Esophagus squamous epithelium (tissue), 5 donors: ENCODE data around the gene OR10A7. TPM values are rescaled to one million over a fixed set of nuclear protein-coding genes. Genes with fewer than 3 reads are reported as not detected.

Experiments used
- DNase-seq: peaks from one replicate; lab custom pipeline; 2025; lab: John Stamatoyannopoulos, UW
- H3K27ac ChIP-seq, 4 donors: fragments of 200-600 bp; sonication (generic); one replicate each; pipeline ENCODE4 v1.5.1; 2016 to 2019; ENCODE audit warnings: mild to moderate bottlenecking in 1 of 4
- H3K27me3 ChIP-seq, 4 donors: fragments of 200-600 bp; sonication (generic); 1 replicate in 3 of 4; 2 replicates in 1 of 4; pipeline versions ENCODE4 v1.5.1 to v1.6.0; 2017 to 2021; ENCODE audit warnings: antibody characterized with exemption in 1 of 4
- H3K36me3 ChIP-seq, 3 donors: fragments of 200-600 bp; sonication (generic); one replicate each; pipeline ENCODE4 v1.5.1; 2016 to 2019
- H3K4me1 ChIP-seq, 3 donors: fragments of 200-600 bp; sonication (generic); one replicate each; pipeline ENCODE4 v1.5.1; 2017 to 2019
- H3K4me3 ChIP-seq, 4 donors: fragments of 200-600 bp; sonication (generic); 1 replicate in 3 of 4; 2 replicates in 1 of 4; pipeline ENCODE4 v1.5.1; 2016 to 2019; ENCODE audit warnings: mild to moderate bottlenecking in 2 of 4, moderate library complexity in 1 of 4
- H3K9me3 ChIP-seq, 3 donors: fragments of 200-600 bp; sonication (generic); one replicate each; pipeline ENCODE4 v1.5.1; 2016 to 2019
- POLR2A ChIP-seq, 4 donors: fragments of 450-650 bp; IDR thresholded peaks; one replicate each; pipeline ENCODE4 v1.6.1; 2017; ENCODE audit warnings: antibody characterized with exemption in 4 of 4, mild to moderate bottlenecking in 4 of 4, moderate library complexity in 3 of 4
- WGBS, 2 donors: methylation state at CpG; one replicate each; pipeline ENCODE4 v1.1.5; 2018; 5-methylcytosine and 5-hydroxymethylcytosine counted together
- intact Hi-C: fragments of 100-400 bp; cut with DNase I; formaldehyde crosslinking; loops from one replicate; pipeline ENCODE4 v1.15.0; 2022
- total RNA-seq, 4 donors: library from RNA; depleted of rRNA; stranded (reverse); fragments of >200 nt; gene quantifications; one replicate each; pipeline ENCODE4 v1.1.0, GENCODE V29; 2016
- TF ChIP-seq, protein P1 (sequence below), 6 experiments: fragments of 450-650 bp in 4 of 6; fragments of 200-600 bp in 2 of 6; sonication (generic) in 2 of 6; IDR thresholded peaks; one replicate each; pipeline ENCODE4 v1.5.1; 2016 to 2019; ENCODE audit warnings: antibody characterized with exemption in 6 of 6, mild to moderate bottlenecking in 4 of 6, moderate library complexity in 4 of 6
- donor health status: DM: yes; HTN: yes; CAD: no.

The OR10A7 gene
- total RNA-seq, 4 donors from 2014 or later: not detected

DNA sequence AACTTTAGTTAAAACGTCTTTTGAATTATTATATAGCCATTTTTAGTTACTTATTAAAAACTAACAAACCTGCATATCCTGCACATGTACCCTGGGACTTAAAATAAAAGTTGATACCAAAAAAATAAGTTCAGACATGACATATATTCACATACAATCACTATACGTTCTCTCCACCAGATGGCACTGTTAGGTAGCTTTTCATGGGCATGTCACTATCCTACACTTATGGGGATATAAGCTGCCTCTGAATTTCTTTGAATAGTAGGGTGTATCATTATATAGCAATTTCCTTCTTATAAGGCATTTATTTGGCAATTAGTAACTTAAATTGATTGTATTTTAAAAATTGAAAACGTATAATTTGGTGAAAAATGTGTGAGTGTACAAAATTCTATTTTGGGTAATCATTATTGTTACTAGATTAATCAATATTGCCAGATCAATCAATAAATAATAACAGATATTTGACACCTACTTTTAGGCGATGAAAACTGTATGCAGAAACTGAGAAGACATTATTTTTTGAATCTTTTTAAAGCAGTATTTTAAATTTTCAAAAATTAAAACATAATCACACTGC is 31.8 kb upstream of the OR10A7 start:
- Histone ChIP-seq H3K27me3 (peaks cover 0 to 18% (median 0%) of the 10 kb centered on the region in 4 donors), H3K4me3 (no peak overlapping the region), H3K36me3 (no peaks in the 10 kb centered on the region), H3K4me1 (no peaks in the 10 kb centered on the region), H3K9me3 (no peaks in the 10 kb centered on the region), H3K27ac (no peak overlapping the region)
- TF ChIP-seq, protein P1, sequence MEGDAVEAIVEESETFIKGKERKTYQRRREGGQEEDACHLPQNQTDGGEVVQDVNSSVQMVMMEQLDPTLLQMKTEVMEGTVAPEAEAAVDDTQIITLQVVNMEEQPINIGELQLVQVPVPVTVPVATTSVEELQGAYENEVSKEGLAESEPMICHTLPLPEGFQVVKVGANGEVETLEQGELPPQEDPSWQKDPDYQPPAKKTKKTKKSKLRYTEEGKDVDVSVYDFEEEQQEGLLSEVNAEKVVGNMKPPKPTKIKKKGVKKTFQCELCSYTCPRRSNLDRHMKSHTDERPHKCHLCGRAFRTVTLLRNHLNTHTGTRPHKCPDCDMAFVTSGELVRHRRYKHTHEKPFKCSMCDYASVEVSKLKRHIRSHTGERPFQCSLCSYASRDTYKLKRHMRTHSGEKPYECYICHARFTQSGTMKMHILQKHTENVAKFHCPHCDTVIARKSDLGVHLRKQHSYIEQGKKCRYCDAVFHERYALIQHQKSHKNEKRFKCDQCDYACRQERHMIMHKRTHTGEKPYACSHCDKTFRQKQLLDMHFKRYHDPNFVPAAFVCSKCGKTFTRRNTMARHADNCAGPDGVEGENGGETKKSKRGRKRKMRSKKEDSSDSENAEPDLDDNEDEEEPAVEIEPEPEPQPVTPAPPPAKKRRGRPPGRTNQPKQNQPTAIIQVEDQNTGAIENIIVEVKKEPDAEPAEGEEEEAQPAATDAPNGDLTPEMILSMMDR (IDR thresholded peaks at IDR 0.05): peak in 5 of 6 experiments; percentile 49 to 76 (median 66)
- TF ChIP-seq POLR2A (IDR thresholded peaks at IDR 0.05): no peak
- 1% methylated on average over 4 of the region's 4 CpGs for WGBS, 2 donors
- intact Hi-C loops: no loop called here
- DNase-seq: no peak

DNA sequence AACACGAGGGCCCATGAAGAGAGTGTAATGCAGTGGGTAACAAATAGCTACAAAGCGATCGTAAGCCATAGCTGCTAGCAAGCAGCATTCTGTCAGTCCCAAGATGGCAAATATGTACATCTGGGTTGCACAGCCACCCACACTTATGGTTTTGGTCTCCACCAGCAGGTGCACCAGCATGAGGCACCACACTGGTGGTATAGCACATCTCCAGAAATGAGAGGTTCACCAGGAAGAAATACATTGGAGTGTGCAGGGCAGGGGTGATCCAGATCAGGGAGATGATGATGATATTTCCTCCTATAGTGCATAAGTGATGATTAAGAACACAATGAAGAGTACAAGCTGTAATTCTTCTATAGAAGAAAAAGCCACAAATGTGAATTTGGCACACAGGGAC is 26.4 kb upstream of the OR10A7 start:
- Histone ChIP-seq H3K9me3 (no peaks in the 10 kb centered on the region), H3K36me3 (no peaks in the 10 kb centered on the region), H3K27ac (no peak overlapping the region), H3K27me3 (peaks cover 0 to 17% (median 0%) of the 10 kb centered on the region in 4 donors), H3K4me3 (no peak overlapping the region), H3K4me1 (no peaks in the 10 kb centered on the region)
- intact Hi-C loops: loop anchor here (5.0 kb wide), 1 partner anchor 423 kb away; no protein-coding TSS in a partner anchor
- WGBS, 2 donors: 73 to 88% methylated on average over 3 of the region's 3 CpGs
- DNase-seq: no peak
- no peak for TF ChIP-seq POLR2A (IDR thresholded peaks at IDR 0.05)
- TF ChIP-seq, protein P1 (IDR thresholded peaks at IDR 0.05): no peak

DNA sequence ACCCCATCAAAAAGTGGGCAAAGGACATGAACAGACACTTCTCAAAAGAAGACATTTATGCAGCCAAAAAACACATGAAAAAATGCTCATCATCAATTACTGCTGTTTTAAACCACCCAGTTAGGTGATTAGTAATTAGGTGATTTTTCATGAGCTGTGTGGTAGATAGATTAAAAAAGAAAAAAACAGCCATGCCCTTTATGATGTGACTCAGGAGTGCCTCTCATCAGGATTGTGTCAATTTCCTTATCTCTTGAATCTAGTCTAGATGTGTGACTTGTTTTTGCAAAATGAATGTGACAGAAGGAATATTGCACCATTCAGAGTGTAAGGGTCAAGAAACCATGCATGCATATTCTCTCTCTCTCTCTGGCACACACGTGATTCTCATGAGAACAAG is 5.7 kb downstream of the OR10A7 start:
- no peaks in the 10 kb centered on the region for H3K9me3 ChIP-seq
- no peak overlapping the region for H3K27ac ChIP-seq
- H3K27me3 ChIP-seq: no peaks in the 10 kb centered on the region
- DNase-seq: no peak
- H3K4me1 ChIP-seq: no peaks in the 10 kb centered on the region
- H3K36me3 ChIP-seq: no peaks in the 10 kb centered on the region
- intact Hi-C loops: no loop called here
- TF ChIP-seq, protein P1 (IDR thresholded peaks at IDR 0.05): no peak
- TF ChIP-seq POLR2A (IDR thresholded peaks at IDR 0.05): no peak
- 82 to 100% methylated on average over 1 of the region's 1 CpG for WGBS, 2 donors
- no peak overlapping the region for H3K4me3 ChIP-seq

DNA sequence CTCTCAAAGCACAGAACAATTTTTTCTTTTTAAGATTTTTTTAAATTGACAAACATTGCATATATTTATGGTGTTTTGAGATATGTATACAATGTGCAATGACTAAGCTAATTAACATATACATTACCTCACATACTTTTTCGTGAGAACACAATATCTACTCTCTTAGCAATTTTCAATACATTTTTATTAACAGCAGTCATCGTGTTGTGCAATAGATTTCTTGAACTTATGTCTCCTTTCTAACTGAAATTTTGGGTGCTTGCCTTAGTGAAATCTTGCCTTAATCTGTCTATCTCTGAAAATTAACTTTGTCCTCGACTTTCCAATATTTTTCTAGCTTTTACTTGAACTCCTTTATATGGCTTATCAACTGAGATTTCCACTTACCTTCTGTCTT is 6.8 kb downstream of the OR10A7 start:
- no peak for DNase-seq
- no peaks in the 10 kb centered on the region for H3K27me3 ChIP-seq
- no peaks in the 10 kb centered on the region for H3K9me3 ChIP-seq
- H3K4me3 ChIP-seq: no peak overlapping the region
- H3K27ac ChIP-seq: no peak overlapping the region
- no peak for TF ChIP-seq POLR2A (IDR thresholded peaks at IDR 0.05)
- TF ChIP-seq, protein P1 (IDR thresholded peaks at IDR 0.05): no peak
- no peaks in the 10 kb centered on the region for H3K4me1 ChIP-seq
- H3K36me3 ChIP-seq: no peaks in the 10 kb centered on the region
- intact Hi-C loops: no loop called here
- 33 to 45% methylated on average over 3 of the region's 3 CpGs for WGBS, 2 donors

DNA sequence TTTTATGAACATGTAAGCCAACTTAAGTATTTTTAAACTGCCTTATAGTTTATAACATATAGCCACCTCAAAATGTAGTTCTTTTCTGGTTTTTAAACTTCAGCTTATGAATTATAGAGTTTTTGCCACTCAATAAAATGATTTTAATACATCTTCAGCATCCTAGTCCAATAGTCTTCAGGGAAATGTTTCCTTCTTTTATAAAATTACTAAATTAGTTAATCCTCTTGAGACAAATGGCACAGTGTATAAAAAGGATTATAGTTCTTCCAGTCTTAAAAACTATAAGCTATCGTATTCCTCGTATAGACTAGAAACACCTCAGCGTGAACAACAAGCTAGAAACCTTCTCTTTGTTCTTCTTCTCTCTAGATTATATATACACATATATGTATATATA is 23.5 kb downstream of the OR10A7 start, which contains the start of gene OR6C74:
Gene OR6C74, plus strand, starts transcription at position 301 of the 400 bp plus-strand sequence. CDS start 2,679 bp downstream, outside the sequence.
- Histone ChIP-seq H3K4me1 (no peaks in the 10 kb centered on the region), H3K27me3 (no peaks in the 10 kb centered on the region), H3K9me3 (no peaks in the 10 kb centered on the region), H3K4me3 (no peak within 1 kb of the TSS), H3K36me3 (no peaks in the 10 kb centered on the region), H3K27ac (no peak within 1 kb of the TSS)
- DNase-seq: no peak
- WGBS, 2 donors: 86 to 87% methylated on average over 3 of the region's 3 CpGs
- TF ChIP-seq POLR2A (IDR thresholded peaks at IDR 0.05): no peak
- TF ChIP-seq, protein P1 (IDR thresholded peaks at IDR 0.05): no peak
- intact Hi-C loops: no loop called here
